ENCODE measurements around the gene SLC39A11.

DNA sequence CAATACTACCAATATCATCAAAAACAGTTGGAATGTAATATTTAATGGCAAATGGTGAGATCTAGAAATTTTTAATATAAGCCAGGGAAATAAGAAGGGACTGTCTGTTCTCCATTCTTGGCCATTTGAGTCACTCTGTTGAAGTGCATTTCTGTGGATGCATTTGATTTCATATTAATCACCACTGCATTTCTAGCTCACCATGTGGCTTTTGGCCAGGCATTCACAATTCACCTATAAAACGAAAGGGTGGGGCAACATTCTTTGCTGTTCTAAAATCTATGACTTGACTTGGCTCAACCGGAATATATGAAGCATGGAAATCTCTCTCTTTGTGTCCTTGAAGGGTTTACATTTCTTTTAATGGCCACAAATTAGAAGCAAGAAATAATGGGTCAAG is 483.0 kb downstream of the SLC39A11 start:
- TF ChIP-seq, protein P1, sequence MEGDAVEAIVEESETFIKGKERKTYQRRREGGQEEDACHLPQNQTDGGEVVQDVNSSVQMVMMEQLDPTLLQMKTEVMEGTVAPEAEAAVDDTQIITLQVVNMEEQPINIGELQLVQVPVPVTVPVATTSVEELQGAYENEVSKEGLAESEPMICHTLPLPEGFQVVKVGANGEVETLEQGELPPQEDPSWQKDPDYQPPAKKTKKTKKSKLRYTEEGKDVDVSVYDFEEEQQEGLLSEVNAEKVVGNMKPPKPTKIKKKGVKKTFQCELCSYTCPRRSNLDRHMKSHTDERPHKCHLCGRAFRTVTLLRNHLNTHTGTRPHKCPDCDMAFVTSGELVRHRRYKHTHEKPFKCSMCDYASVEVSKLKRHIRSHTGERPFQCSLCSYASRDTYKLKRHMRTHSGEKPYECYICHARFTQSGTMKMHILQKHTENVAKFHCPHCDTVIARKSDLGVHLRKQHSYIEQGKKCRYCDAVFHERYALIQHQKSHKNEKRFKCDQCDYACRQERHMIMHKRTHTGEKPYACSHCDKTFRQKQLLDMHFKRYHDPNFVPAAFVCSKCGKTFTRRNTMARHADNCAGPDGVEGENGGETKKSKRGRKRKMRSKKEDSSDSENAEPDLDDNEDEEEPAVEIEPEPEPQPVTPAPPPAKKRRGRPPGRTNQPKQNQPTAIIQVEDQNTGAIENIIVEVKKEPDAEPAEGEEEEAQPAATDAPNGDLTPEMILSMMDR (IDR thresholded peaks at IDR 0.05): no peak
- TF ChIP-seq POLR2A (IDR thresholded peaks at IDR 0.05): no peak

All from thyroid gland (tissue), 4 donors.